K562 (cell line): ENCODE results near the gene ABHD16A. TPM values are rescaled to one million over a fixed set of nuclear protein-coding genes. Genes with fewer than 3 reads are reported as not detected.

Experiments
- ARID4B ChIP-seq: sonication (generic); formaldehyde crosslinking; IDR thresholded peaks from 2 replicates; pipeline ENCODE4 v1.8.0; 2022; ENCODE audit warnings: mild to moderate bottlenecking, missing genetic modification reagents
- DMBX1 ChIP-seq: fragments of 250-450 bp; sonication (Bioruptor Pico); IDR thresholded peaks from 2 replicates; pipeline ENCODE4 v1.8.0; 2022; ENCODE audit warnings: inconsistent platforms, mild to moderate bottlenecking, moderate library complexity, borderline replicate concordance
- HDGF ChIP-seq: fragments of 450-650 bp; IDR thresholded peaks from 2 replicates; pipeline ENCODE4 v1.6.1; 2016
- POLR2G ChIP-seq: fragments of 200-400 bp; formaldehyde crosslinking; IDR thresholded peaks from 2 replicates; pipeline ENCODE4 v1.6.1; 2017; ENCODE audit warnings: low read depth, mild to moderate bottlenecking, antibody characterized with exemption, low read length, moderate library complexity
- PTRF ChIP-seq: fragments of 450-650 bp; IDR thresholded peaks from 2 replicates; pipeline ENCODE4 v1.6.1; 2016; ENCODE audit warnings: mild to moderate bottlenecking, missing genetic modification characterization, missing compliant biosample characterization
- RBBP5 ChIP-seq: fragments of 200-600 bp; sonication (generic); IDR thresholded peaks from 2 replicates; pipeline ENCODE4 v1.6.1; 2012; ENCODE audit warnings: borderline replicate concordance, mild to moderate bottlenecking, low read length, control low read depth, inconsistent platforms; ENCODE audit not compliant: insufficient read depth, poor library complexity, severe bottlenecking
- RBM22 ChIP-seq: fragments of 200-400 bp; formaldehyde crosslinking; IDR thresholded peaks from 2 replicates; pipeline ENCODE4 v1.6.1; 2018; ENCODE audit warnings: low read length, low read depth; ENCODE audit not compliant: poor library complexity, severe bottlenecking
- SETDB1 ChIP-seq: IDR thresholded peaks from one replicate; pipeline ENCODE4 v1.6.1; 2012; ENCODE audit warnings: low read length, control low read depth, inconsistent platforms
- SMAD3 ChIP-seq: fragments of 450-650 bp; formaldehyde crosslinking; conservative IDR thresholded peaks from 2 replicates; pipeline ENCODE4 v1.4.0; 2020; ENCODE audit warnings: mild to moderate bottlenecking
- SUPT5H ChIP-seq: fragments of 450-650 bp; IDR thresholded peaks from 2 replicates; pipeline ENCODE4 v1.6.1; 2016
- USF1 ChIP-seq: sonication (generic); formaldehyde crosslinking; IDR thresholded peaks from 2 replicates; pipeline ENCODE4 v1.9.0; 2022; ENCODE audit warnings: mild to moderate bottlenecking, missing genetic modification reagents
- WHSC1 ChIP-seq: IDR thresholded peaks from one replicate; pipeline ENCODE4 v1.6.1; 2012; ENCODE audit warnings: low read length, control low read depth, inconsistent platforms
- ZNF143 ChIP-seq: sonication (generic); formaldehyde crosslinking; IDR thresholded peaks from 2 replicates; pipeline ENCODE4 v1.9.0; 2022; ENCODE audit warnings: mild to moderate bottlenecking, missing genetic modification reagents
- ZNF699 ChIP-seq: fragments of 250-450 bp; sonication (Bioruptor Pico); IDR thresholded peaks from 2 replicates; pipeline ENCODE4 v1.8.0; 2021; ENCODE audit warnings: mild to moderate bottlenecking, moderate library complexity; ENCODE audit not compliant: insufficient replicate concordance
- polyA plus RNA-seq, 8 experiments: library from polyadenylated mRNA; depleted of rRNA in 4 of 8; stranded (reverse) in 5 of 8; unstranded in 3 of 8; fragments of >200 nt; fragmentation: Nextera tagmentation in 2 of 8; fragmentation: Illumina TruSeq in 1 of 8; extraction: Ambion mirVana in 2 of 8; extraction: Trizol in 1 of 8; gene quantifications; 2 replicates each; pipeline versions ENCODE4 v1.2.1 to v1.2.3, GENCODE V29; 2011 to 2014; ENCODE audit warnings: inconsistent platforms in 1 of 8, missing spikeins in 1 of 8
- total RNA-seq, 7 experiments: library from RNA; depleted of rRNA in 6 of 7; stranded (reverse); fragments of >200 nt in 6 of 7; fragmentation: Illumina TruSeq in 2 of 7; extraction: Trizol in 2 of 7; gene quantifications; 2 replicates each; pipeline versions ENCODE4 v1.2.1 to v1.2.3, GENCODE V29; 2011 to 2021; ENCODE audit warnings: low replicate concordance in 1 of 7
- TF ChIP-seq, protein P1 (sequence below): IDR thresholded peaks from 2 replicates; pipeline ENCODE4 v1.6.1; 2011; ENCODE audit warnings: borderline replicate concordance, low read depth, mild to moderate bottlenecking, moderate library complexity, low read length; ENCODE audit not compliant: insufficient read depth, poor library complexity, severe bottlenecking
- TF ChIP-seq, protein P2 (sequence below): sonication (generic); formaldehyde crosslinking; IDR thresholded peaks from 2 replicates; pipeline ENCODE4 v1.8.1; 2023; ENCODE audit warnings: mild to moderate bottlenecking, missing genetic modification reagents, moderate library complexity
- TF ChIP-seq, protein P3 (sequence below): sonication (generic); formaldehyde crosslinking; IDR thresholded peaks from 2 replicates; pipeline ENCODE4 v1.8.0; 2022; ENCODE audit warnings: mild to moderate bottlenecking, missing genetic modification reagents

ABHD16A gene
- total and polyA plus RNA-seq, 9 of the 15 experiments (the other 6 are each of a cell fraction or from before 2014, with no cell fraction given), result 25.8 to 120 (median 81.6) TPM

DNA sequence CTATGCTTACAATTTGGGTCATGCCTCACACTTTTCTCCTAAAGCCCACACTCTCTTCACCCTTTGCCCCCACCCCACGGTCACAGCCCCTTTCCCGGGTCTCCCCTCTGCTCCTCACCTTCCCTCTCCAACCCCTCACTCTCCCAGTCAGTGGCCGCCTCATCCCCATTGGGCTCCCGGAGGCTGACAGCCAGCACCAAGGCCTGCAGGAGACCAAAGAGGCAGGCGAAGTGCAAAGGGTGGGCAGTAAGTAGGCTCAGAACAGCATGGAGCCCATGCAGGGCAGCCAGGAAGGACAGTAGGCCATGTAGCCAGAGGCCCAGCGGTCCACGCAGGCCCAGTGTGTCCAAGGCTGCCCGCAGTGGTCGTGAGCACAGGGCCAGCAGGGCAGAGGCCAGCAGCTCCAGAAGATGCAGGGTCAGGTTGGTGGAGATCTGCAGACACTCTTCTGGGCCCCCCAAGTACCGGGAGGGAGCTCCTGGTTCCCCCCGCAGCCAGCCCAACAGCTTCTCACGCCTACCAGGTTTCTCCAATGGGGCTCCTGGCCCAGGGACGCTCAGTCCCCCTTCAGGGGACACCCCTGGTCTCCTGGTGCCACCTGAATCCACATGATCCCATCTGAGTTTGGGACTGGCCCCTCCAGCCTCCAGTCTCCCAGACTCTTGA, 44.0 kb downstream of the ABHD16A start (continued):
- TF ChIP-seq ARID4B (CRISPR knock-in tag) (peak; percentile 21; the same call in 1 of the 2 replicates), ZNF699 (CRISPR knock-in tag) (no peak), RBBP5 (no peak), RBM22 (peak; percentile 85), HDGF (peak; percentile 90), WHSC1 (peak; percentile 60), SUPT5H (peak; percentile 17; the same call in 1 of the 2 replicates), SMAD3 (no peak), ZNF143 (CRISPR knock-in tag) (no peak), DMBX1 (CRISPR knock-in tag) (no peak), SETDB1 (no peak), PTRF (tag) (no peak), USF1 (CRISPR knock-in tag) (peak; percentile 45; the same call in 1 of the 2 replicates), POLR2G (peak; percentile 86)
- TF ChIP-seq, protein P1, sequence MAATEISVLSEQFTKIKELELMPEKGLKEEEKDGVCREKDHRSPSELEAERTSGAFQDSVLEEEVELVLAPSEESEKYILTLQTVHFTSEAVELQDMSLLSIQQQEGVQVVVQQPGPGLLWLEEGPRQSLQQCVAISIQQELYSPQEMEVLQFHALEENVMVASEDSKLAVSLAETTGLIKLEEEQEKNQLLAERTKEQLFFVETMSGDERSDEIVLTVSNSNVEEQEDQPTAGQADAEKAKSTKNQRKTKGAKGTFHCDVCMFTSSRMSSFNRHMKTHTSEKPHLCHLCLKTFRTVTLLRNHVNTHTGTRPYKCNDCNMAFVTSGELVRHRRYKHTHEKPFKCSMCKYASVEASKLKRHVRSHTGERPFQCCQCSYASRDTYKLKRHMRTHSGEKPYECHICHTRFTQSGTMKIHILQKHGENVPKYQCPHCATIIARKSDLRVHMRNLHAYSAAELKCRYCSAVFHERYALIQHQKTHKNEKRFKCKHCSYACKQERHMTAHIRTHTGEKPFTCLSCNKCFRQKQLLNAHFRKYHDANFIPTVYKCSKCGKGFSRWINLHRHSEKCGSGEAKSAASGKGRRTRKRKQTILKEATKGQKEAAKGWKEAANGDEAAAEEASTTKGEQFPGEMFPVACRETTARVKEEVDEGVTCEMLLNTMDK, result no peak
- TF ChIP-seq, protein P2, sequence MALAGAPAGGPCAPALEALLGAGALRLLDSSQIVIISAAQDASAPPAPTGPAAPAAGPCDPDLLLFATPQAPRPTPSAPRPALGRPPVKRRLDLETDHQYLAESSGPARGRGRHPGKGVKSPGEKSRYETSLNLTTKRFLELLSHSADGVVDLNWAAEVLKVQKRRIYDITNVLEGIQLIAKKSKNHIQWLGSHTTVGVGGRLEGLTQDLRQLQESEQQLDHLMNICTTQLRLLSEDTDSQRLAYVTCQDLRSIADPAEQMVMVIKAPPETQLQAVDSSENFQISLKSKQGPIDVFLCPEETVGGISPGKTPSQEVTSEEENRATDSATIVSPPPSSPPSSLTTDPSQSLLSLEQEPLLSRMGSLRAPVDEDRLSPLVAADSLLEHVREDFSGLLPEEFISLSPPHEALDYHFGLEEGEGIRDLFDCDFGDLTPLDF, result 0 out of 2 replicates have a peak, but pooled peaks have one; percentile 25
- TF ChIP-seq, protein P3, sequence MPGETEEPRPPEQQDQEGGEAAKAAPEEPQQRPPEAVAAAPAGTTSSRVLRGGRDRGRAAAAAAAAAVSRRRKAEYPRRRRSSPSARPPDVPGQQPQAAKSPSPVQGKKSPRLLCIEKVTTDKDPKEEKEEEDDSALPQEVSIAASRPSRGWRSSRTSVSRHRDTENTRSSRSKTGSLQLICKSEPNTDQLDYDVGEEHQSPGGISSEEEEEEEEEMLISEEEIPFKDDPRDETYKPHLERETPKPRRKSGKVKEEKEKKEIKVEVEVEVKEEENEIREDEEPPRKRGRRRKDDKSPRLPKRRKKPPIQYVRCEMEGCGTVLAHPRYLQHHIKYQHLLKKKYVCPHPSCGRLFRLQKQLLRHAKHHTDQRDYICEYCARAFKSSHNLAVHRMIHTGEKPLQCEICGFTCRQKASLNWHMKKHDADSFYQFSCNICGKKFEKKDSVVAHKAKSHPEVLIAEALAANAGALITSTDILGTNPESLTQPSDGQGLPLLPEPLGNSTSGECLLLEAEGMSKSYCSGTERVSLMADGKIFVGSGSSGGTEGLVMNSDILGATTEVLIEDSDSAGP (CRISPR knock-in tag), result 0 out of 2 replicates have a peak, but pooled peaks have one; percentile 67
